NCI-H446 (cell line): ENCODE data around the gene TRPM2.
"Not testable (repeated sequence)": the region's sequence is repeated elsewhere in the genome, so short reads cannot be mapped to it uniquely, and the experiment has no call there.

ENCODE experiments used
- DNase-seq, 2 experiments: peaks; one replicate each; lab custom pipeline; 2025; lab: John Stamatoyannopoulos, UW

TRPM2 gene

GRCh38 chr21:44397431-44398031 is 44.1 kb downstream of the TRPM2 start:
- DNase-seq, result no peak

- DNase-seq, result no peak
These were observed 45.1 kb downstream of the TRPM2 start for GRCh38 chr21:44398499-44398898.

GRCh38 chr21:44399151-44399954 is 45.9 kb downstream of the TRPM2 start:
- DNase-seq, result no peak

- no peak for DNase-seq
These were observed 46.8 kb downstream of the TRPM2 start for GRCh38 chr21:44399955-44400790.

GRCh38 chr21:44400791-44401385 is 47.5 kb downstream of the TRPM2 start:
- no peak for DNase-seq

GRCh38 chr21:44401386-44402160 is 48.2 kb downstream of the TRPM2 start:
- DNase-seq, result no peak

GRCh38 chr21:44402323-44403105 is 49.1 kb downstream of the TRPM2 start:
- DNase-seq, result no peak

- no peak for DNase-seq
These were observed 49.9 kb downstream of the TRPM2 start for GRCh38 chr21:44403106-44404020.

GRCh38 chr21:44404482-44404881 is 51.1 kb downstream of the TRPM2 start:
- not testable (repeated sequence) for DNase-seq

GRCh38 chr21:44405091-44405947 is 51.9 kb downstream of the TRPM2 start:
- DNase-seq, result no peak

GRCh38 chr21:44405948-44406872 is 52.8 kb downstream of the TRPM2 start:
- no peak for DNase-seq

GRCh38 chr21:44406953-44407352 is 53.5 kb downstream of the TRPM2 start:
- no peak for DNase-seq

GRCh38 chr21:44407493-44407892 is 54.1 kb downstream of the TRPM2 start:
- no peak for DNase-seq

GRCh38 chr21:44408226-44408625 is 54.8 kb downstream of the TRPM2 start:
- no peak for DNase-seq

- no peak for DNase-seq
These were observed 60.3 kb downstream of the TRPM2 start for GRCh38 chr21:44413566-44414290.

GRCh38 chr21:44414291-44415072 is 61.1 kb downstream of the TRPM2 start:
- no peak for DNase-seq
